ENCODE data around the gene MRPL4. TPM values are rescaled to one million over a fixed set of nuclear protein-coding genes. Genes with fewer than 3 reads are reported as not detected.
A peak's percentile ranks its signal among the peaks of the same experiment; 100 is the strongest.

The MRPL4 gene
- total and polyA plus RNA-seq, 8 donors = 16.1 to 314 (median 52.4) TPM

GRCh38 chr19:10230173-10230860, 21.7 kb upstream of the MRPL4 start:
- DNase-seq = peak; percentile 40 to 84
- H3K4me1 ChIP-seq = peaks cover 10 to 47% (median 43%) of the 10 kb centered on the region in 4 donors
- intact Hi-C loops (cut with DNase I; ENCODE audit: low total_unique reads) = no loop called here
- no peaks in the 10 kb centered on the region for H3K9me3 ChIP-seq
- no peaks in the 10 kb centered on the region for H3K36me3 ChIP-seq
- H3K27ac ChIP-seq = peak overlapping the region; percentile 78 to 94 (median 90)
- 0 to 1% (median 0%) methylated on average over 56 to 70 of the region's 70 CpGs for WGBS, 5 donors
- peak overlapping the region; percentile 77 to 99 (median 97) for H3K4me3 ChIP-seq
- TF ChIP-seq CTCF (IDR thresholded peaks at IDR 0.05) = no peak
- TF ChIP-seq POLR2A (IDR thresholded peaks at IDR 0.05) = no peak
- TF ChIP-seq POLR2AphosphoS5 (IDR thresholded peaks at IDR 0.05) = no peak
- TF ChIP-seq EP300 (IDR thresholded peaks at IDR 0.05) = no peak
- peaks cover 0 to 7% (median 0%) of the 10 kb centered on the region in 3 donors for H3K27me3 ChIP-seq

- peak within 1 kb of the TSS; percentile 77 to 99 (median 97) for H3K4me3 ChIP-seq
- intact Hi-C loops (cut with DNase I; ENCODE audit: low total_unique reads) = no loop called here
- H3K27me3 ChIP-seq = peaks cover 0 to 7% (median 0%) of the 10 kb centered on the region in 3 donors
- TF ChIP-seq POLR2A (IDR thresholded peaks at IDR 0.05) (no peak), POLR2AphosphoS5 (IDR thresholded peaks at IDR 0.05) (peak in 2 of 3 donors; percentile 39 to 58)
- DNase-seq = peak; percentile 73 to 94
- WGBS, 5 donors = 0 to 1% (median 0%) methylated on average over 8 to 72 of the region's 73 CpGs
- H3K36me3 ChIP-seq = no peaks in the 10 kb centered on the region
- H3K9me3 ChIP-seq = no peaks in the 10 kb centered on the region
- peak within 1 kb of the TSS; percentile 78 to 94 (median 90) for H3K27ac ChIP-seq
- peaks cover 10 to 52% (median 44%) of the 10 kb centered on the region in 4 donors for H3K4me1 ChIP-seq
Measured at GRCh38 chr19:10230861-10231611, 21.0 kb upstream of the MRPL4 start, which contains the start of gene S1PR2. Gene S1PR2 (minus strand): TSS chr19:10231331. CDS start chr19:10224905, 6,426 bp downstream.

GRCh38 chr19:10231612-10232228, 20.3 kb upstream of the MRPL4 start:
- peaks cover 10 to 55% (median 41%) of the 10 kb centered on the region in 4 donors for H3K4me1 ChIP-seq
- no peak for DNase-seq
- H3K27me3 ChIP-seq = peaks cover 0 to 7% (median 0%) of the 10 kb centered on the region in 3 donors
- WGBS, 5 donors = 68 to 75% (median 73%) methylated on average over 8 of the region's 8 CpGs
- H3K36me3 ChIP-seq = no peaks in the 10 kb centered on the region
- TF ChIP-seq CTCF (IDR thresholded peaks at IDR 0.05) (no peak), POLR2A (IDR thresholded peaks at IDR 0.05) (no peak), EP300 (IDR thresholded peaks at IDR 0.05) (no peak), POLR2AphosphoS5 (IDR thresholded peaks at IDR 0.05) (no peak)
- peak overlapping the region; percentile 77 to 99 (median 97) for H3K4me3 ChIP-seq
- peak overlapping the region; percentile 78 to 94 (median 90) for H3K27ac ChIP-seq
- intact Hi-C loops (cut with DNase I; ENCODE audit: low total_unique reads) = no loop called here
- H3K9me3 ChIP-seq = no peaks in the 10 kb centered on the region

- WGBS, 5 donors = 78 to 87% (median 79%) methylated on average over 3 to 4 of the region's 4 CpGs
Measured at GRCh38 chr19:10233946-10234345, 18.1 kb upstream of the MRPL4 start.

More at GRCh38 chr19:10233946-10234345, 18.1 kb upstream of the MRPL4 start:
- H3K27ac ChIP-seq = no peak overlapping the region
- peaks cover 14 to 54% (median 37%) of the 10 kb centered on the region in 4 donors for H3K4me1 ChIP-seq
- no peaks in the 10 kb centered on the region for H3K9me3 ChIP-seq
- intact Hi-C loops (cut with DNase I; ENCODE audit: low total_unique reads) = no loop called here
- H3K36me3 ChIP-seq = no peaks in the 10 kb centered on the region
- DNase-seq = no peak
- peaks cover 0 to 7% (median 0%) of the 10 kb centered on the region in 3 donors for H3K27me3 ChIP-seq
- TF ChIP-seq CTCF (IDR thresholded peaks at IDR 0.05) = no peak
- no peak overlapping the region for H3K4me3 ChIP-seq
